ENCODE measurements around the gene CACTIN. TPM values are rescaled to one million over a fixed set of nuclear protein-coding genes. Genes with fewer than 3 reads are reported as not detected.
A peak's percentile ranks its signal among the peaks of the same experiment; 100 is the strongest.

The CACTIN gene
- total RNA-seq, 4 donors from 2014 or later = 20.3 to 34.2 (median 28.6) TPM

- peak overlapping the region; percentile 52 to 76 for H3K4me3 ChIP-seq
- no peak for ATAC-seq
- H3K27me3 ChIP-seq = no peaks in the 10 kb centered on the region
- peak overlapping the region in 3 of 4 donors; percentile 82 to 92 (median 86) for H3K27ac ChIP-seq
- peaks cover 0 to 81% (median 32%) of the 10 kb centered on the region in 3 donors for H3K4me1 ChIP-seq
- WGBS, 2 donors (ENCODE audit: low coverage in 1 of 2) = 27 to 31% methylated on average over 4 to 5 of the region's 5 CpGs
- no peak for TF ChIP-seq POLR2A (IDR thresholded peaks at IDR 0.05)
- no peak for TF ChIP-seq POLR2AphosphoS5 (IDR thresholded peaks at IDR 0.05)
- TF ChIP-seq CTCF (IDR thresholded peaks at IDR 0.05) = no peak
- no peak for TF ChIP-seq EP300 (IDR thresholded peaks at IDR 0.05)
- H3K36me3 ChIP-seq = peaks cover 0 to 6% of the 10 kb centered on the region in 2 donors
- H3K9me3 ChIP-seq = no peaks in the 10 kb centered on the region
Observed at GRCh38 chr19:3605770-3606169, 20.8 kb downstream of the CACTIN start.

GRCh38 chr19:3605361-3605760 is 21.2 kb downstream of the CACTIN start:
- H3K4me3 ChIP-seq = peak overlapping the region in 1 of 2 donors; percentile 76
- TF ChIP-seq EP300 (IDR thresholded peaks at IDR 0.05) (no peak), POLR2A (IDR thresholded peaks at IDR 0.05) (no peak), CTCF (IDR thresholded peaks at IDR 0.05) (no peak), POLR2AphosphoS5 (IDR thresholded peaks at IDR 0.05) (no peak)
- peaks cover 0 to 77% (median 32%) of the 10 kb centered on the region in 3 donors for H3K4me1 ChIP-seq
- ATAC-seq = no peak
- peak overlapping the region in 3 of 4 donors; percentile 78 to 86 (median 79) for H3K27ac ChIP-seq
- H3K9me3 ChIP-seq = no peaks in the 10 kb centered on the region
- 8 to 20% methylated on average over 1 to 3 of the region's 3 CpGs for WGBS, 2 donors (ENCODE audit: low coverage in 1 of 2)
- H3K36me3 ChIP-seq = peaks cover 0 to 4% of the 10 kb centered on the region in 2 donors
- H3K27me3 ChIP-seq = no peaks in the 10 kb centered on the region

- Histone ChIP-seq H3K36me3 (peaks cover 0 to 6% of the 10 kb centered on the region in 2 donors), H3K4me1 (peaks cover 0 to 73% (median 32%) of the 10 kb centered on the region in 3 donors), H3K4me3 (peak overlapping the region in 1 of 2 donors; percentile 76), H3K9me3 (no peaks in the 10 kb centered on the region), H3K27me3 (no peaks in the 10 kb centered on the region), H3K27ac (peak overlapping the region in 3 of 4 donors; percentile 78 to 86 (median 79))
- no peak for ATAC-seq
- no CpG with 5 or more reads among the region's 11 CpGs for WGBS, 2 donors (ENCODE audit: low coverage in 1 of 2)
- no peak for TF ChIP-seq EP300 (IDR thresholded peaks at IDR 0.05)
Observed at GRCh38 chr19:3604987-3605343, 21.6 kb downstream of the CACTIN start.

- Histone ChIP-seq H3K36me3 (peaks cover 0 to 11% of the 10 kb centered on the region in 2 donors), H3K9me3 (no peaks in the 10 kb centered on the region), H3K27me3 (no peaks in the 10 kb centered on the region), H3K4me3 (peak overlapping the region in 1 of 2 donors; percentile 76), H3K4me1 (peaks cover 0 to 67% (median 32%) of the 10 kb centered on the region in 3 donors), H3K27ac (peak overlapping the region in 3 of 4 donors; percentile 78 to 86 (median 79))
- no peak for ATAC-seq
- TF ChIP-seq CTCF (IDR thresholded peaks at IDR 0.05) = no peak
- TF ChIP-seq POLR2AphosphoS5 (IDR thresholded peaks at IDR 0.05) = peak; percentile 6
- TF ChIP-seq EP300 (IDR thresholded peaks at IDR 0.05) = no peak
- no peak for TF ChIP-seq POLR2A (IDR thresholded peaks at IDR 0.05)
- 75 to 93% methylated on average over 3 to 4 of the region's 27 CpGs for WGBS, 2 donors (ENCODE audit: low coverage in 1 of 2)
Observed at GRCh38 chr19:3604227-3604986, 22.2 kb downstream of the CACTIN start.

- Histone ChIP-seq H3K27ac (peak overlapping the region; percentile 12 to 86 (median 78)), H3K9me3 (no peaks in the 10 kb centered on the region), H3K36me3 (peaks cover 0 to 11% of the 10 kb centered on the region in 2 donors), H3K4me3 (no peak overlapping the region), H3K27me3 (no peaks in the 10 kb centered on the region), H3K4me1 (peaks cover 0 to 56% (median 26%) of the 10 kb centered on the region in 3 donors)
- TF ChIP-seq EP300 (IDR thresholded peaks at IDR 0.05) (no peak), POLR2AphosphoS5 (IDR thresholded peaks at IDR 0.05) (peak; percentile 36), POLR2A (IDR thresholded peaks at IDR 0.05) (no peak), CTCF (IDR thresholded peaks at IDR 0.05) (no peak)
- no peak for ATAC-seq
- 60 to 81% methylated on average over 1 to 8 of the region's 23 CpGs for WGBS, 2 donors (ENCODE audit: low coverage in 1 of 2)
Observed at GRCh38 chr19:3603121-3603811, 23.3 kb downstream of the CACTIN start.
